HepG2 (cell line): ENCODE results near the gene METTL26. TPM values are rescaled to one million over a fixed set of nuclear protein-coding genes. Genes with fewer than 3 reads are reported as not detected.
A peak's percentile ranks its signal among the peaks of the same experiment; 100 is the strongest.

ENCODE experiments used
- ISL2 ChIP-seq: sonication (generic); formaldehyde crosslinking; IDR thresholded peaks from 2 replicates; pipeline ENCODE4 v1.5.0; 2020; ENCODE audit warnings: missing genetic modification reagents
- KLF12 ChIP-seq: sonication (generic); formaldehyde crosslinking; IDR thresholded peaks from 2 replicates; pipeline ENCODE4 v1.4.0; 2020; ENCODE audit warnings: missing genetic modification reagents, borderline replicate concordance
- SNAI1 ChIP-seq: sonication (generic); formaldehyde crosslinking; IDR thresholded peaks from 2 replicates; pipeline ENCODE4 v1.5.0; 2020; ENCODE audit warnings: mild to moderate bottlenecking, missing genetic modification reagents, borderline replicate concordance
- TEF ChIP-seq: sonication (generic); formaldehyde crosslinking; IDR thresholded peaks from 2 replicates; pipeline ENCODE4 v1.5.0; 2020; ENCODE audit warnings: missing genetic modification reagents
- ZHX2 ChIP-seq, 2 experiments: sonication (generic) in 1 of 2; formaldehyde crosslinking in 1 of 2; IDR thresholded peaks; 2 replicates each; pipeline versions ENCODE4 v1.6.1 to v1.9.0; 2014 to 2022; ENCODE audit warnings: antibody characterized with exemption in 1 of 2, borderline replicate concordance in 1 of 2, inconsistent platforms in 1 of 2, low read depth in 1 of 2, missing genetic modification reagents in 1 of 2
- ZNF367 ChIP-seq: sonication (generic); formaldehyde crosslinking; IDR thresholded peaks from 2 replicates; pipeline ENCODE4 v1.4.0; 2020; ENCODE audit warnings: missing genetic modification reagents, borderline replicate concordance
- ZNF558 ChIP-seq: sonication (generic); formaldehyde crosslinking; IDR thresholded peaks from 2 replicates; pipeline ENCODE4 v1.9.0; 2022; ENCODE audit warnings: mild to moderate bottlenecking, missing genetic modification reagents, borderline replicate concordance
- ZNF790 ChIP-seq: sonication (generic); formaldehyde crosslinking; IDR thresholded peaks from 2 replicates; pipeline ENCODE4 v1.8.0; 2022; ENCODE audit warnings: missing genetic modification reagents, mild to moderate bottlenecking, borderline replicate concordance
- ZNF841 ChIP-seq: sonication (generic); formaldehyde crosslinking; IDR thresholded peaks from 2 replicates; pipeline ENCODE4 v1.8.1; 2023; ENCODE audit warnings: missing genetic modification reagents, borderline replicate concordance
- ZSCAN21 ChIP-seq: sonication (generic); formaldehyde crosslinking; IDR thresholded peaks from 2 replicates; pipeline ENCODE4 v1.8.0; 2022; ENCODE audit warnings: mild to moderate bottlenecking, missing genetic modification reagents, moderate library complexity, borderline replicate concordance
- polyA plus RNA-seq, 8 experiments: library from polyadenylated mRNA; depleted of rRNA in 3 of 8; stranded (reverse) in 7 of 8; unstranded in 1 of 8; fragments of >200 nt; fragmentation: Illumina TruSeq in 4 of 8; extraction: Trizol in 4 of 8; gene quantifications; 2 replicates each; pipeline versions ENCODE4 v1.2.1 to v1.2.3, GENCODE V29; 2011 to 2016; ENCODE audit warnings: low read depth in 4 of 8, missing spikeins in 1 of 8, mixed read lengths in 1 of 8; ENCODE audit not compliant: insufficient read depth in 1 of 8
- total RNA-seq, 5 experiments: library from RNA; depleted of rRNA; stranded (reverse); fragments of >200 nt; fragmentation: Illumina TruSeq; extraction: Trizol; gene quantifications; 2 replicates each; pipeline ENCODE4 v1.2.3, GENCODE V29; 2016; ENCODE audit warnings: low read depth in 1 of 5
- TF ChIP-seq, protein P1 (sequence below): sonication (generic); formaldehyde crosslinking; IDR thresholded peaks from 2 replicates; pipeline ENCODE4 v1.4.0; 2020; ENCODE audit warnings: missing genetic modification reagents
- TF ChIP-seq, protein P2 (sequence below): sonication (generic); formaldehyde crosslinking; IDR thresholded peaks from 2 replicates; pipeline ENCODE4 v1.5.0; 2020; ENCODE audit warnings: missing genetic modification reagents
- TF ChIP-seq, protein P3 (sequence below): sonication (generic); formaldehyde crosslinking; IDR thresholded peaks from 2 replicates; pipeline ENCODE4 v1.9.0; 2021; ENCODE audit warnings: missing genetic modification reagents, borderline replicate concordance
- TF ChIP-seq, protein P4 (sequence below): sonication (generic); formaldehyde crosslinking; IDR thresholded peaks from 2 replicates; pipeline ENCODE4 v1.8.0; 2023; ENCODE audit warnings: mild to moderate bottlenecking, missing genetic modification reagents

METTL26 gene
- total and polyA plus RNA-seq, 2 of the 13 experiments (the other 11 are each of a cell fraction or from before 2014, with no cell fraction given): 65.5 to 70.1 TPM

GRCh38 chr16:590188-590814 is 45.8 kb downstream of the METTL26 start (continued):
- TF ChIP-seq ZNF790 (CRISPR knock-in tag) (peak; percentile 49; the same call in 1 of the 2 replicates), ZNF367 (no peak), ZHX2 (IDR thresholded peaks at IDR 0.05; ENCODE audit: low read depth) (no peak), ZHX2 (CRISPR knock-in tag; IDR thresholded peaks at IDR 0.05; ENCODE audit: borderline replicate concordance) (no peak), ZSCAN21 (CRISPR knock-in tag) (peak; percentile 63; the same call in 1 of the 2 replicates), ZNF558 (CRISPR knock-in tag) (peak; percentile 49; the same call in 1 of the 2 replicates), ZNF841 (CRISPR knock-in tag) (no peak), KLF12 (peak; percentile 31; the same call in 1 of the 2 replicates), SNAI1 (CRISPR knock-in tag) (no peak), ISL2 (CRISPR knock-in tag) (no peak), TEF (CRISPR knock-in tag) (no peak)
- TF ChIP-seq, protein P1, sequence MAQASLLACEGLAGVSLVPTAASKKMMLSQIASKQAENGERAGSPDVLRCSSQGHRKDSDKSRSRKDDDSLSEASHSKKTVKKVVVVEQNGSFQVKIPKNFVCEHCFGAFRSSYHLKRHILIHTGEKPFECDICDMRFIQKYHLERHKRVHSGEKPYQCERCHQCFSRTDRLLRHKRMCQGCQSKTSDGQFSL: no peak
- TF ChIP-seq, protein P2, sequence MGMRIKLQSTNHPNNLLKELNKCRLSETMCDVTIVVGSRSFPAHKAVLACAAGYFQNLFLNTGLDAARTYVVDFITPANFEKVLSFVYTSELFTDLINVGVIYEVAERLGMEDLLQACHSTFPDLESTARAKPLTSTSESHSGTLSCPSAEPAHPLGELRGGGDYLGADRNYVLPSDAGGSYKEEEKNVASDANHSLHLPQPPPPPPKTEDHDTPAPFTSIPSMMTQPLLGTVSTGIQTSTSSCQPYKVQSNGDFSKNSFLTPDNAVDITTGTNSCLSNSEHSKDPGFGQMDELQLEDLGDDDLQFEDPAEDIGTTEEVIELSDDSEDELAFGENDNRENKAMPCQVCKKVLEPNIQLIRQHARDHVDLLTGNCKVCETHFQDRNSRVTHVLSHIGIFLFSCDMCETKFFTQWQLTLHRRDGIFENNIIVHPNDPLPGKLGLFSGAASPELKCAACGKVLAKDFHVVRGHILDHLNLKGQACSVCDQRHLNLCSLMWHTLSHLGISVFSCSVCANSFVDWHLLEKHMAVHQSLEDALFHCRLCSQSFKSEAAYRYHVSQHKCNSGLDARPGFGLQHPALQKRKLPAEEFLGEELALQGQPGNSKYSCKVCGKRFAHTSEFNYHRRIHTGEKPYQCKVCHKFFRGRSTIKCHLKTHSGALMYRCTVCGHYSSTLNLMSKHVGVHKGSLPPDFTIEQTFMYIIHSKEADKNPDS (CRISPR knock-in tag): no peak
- TF ChIP-seq, protein P3, sequence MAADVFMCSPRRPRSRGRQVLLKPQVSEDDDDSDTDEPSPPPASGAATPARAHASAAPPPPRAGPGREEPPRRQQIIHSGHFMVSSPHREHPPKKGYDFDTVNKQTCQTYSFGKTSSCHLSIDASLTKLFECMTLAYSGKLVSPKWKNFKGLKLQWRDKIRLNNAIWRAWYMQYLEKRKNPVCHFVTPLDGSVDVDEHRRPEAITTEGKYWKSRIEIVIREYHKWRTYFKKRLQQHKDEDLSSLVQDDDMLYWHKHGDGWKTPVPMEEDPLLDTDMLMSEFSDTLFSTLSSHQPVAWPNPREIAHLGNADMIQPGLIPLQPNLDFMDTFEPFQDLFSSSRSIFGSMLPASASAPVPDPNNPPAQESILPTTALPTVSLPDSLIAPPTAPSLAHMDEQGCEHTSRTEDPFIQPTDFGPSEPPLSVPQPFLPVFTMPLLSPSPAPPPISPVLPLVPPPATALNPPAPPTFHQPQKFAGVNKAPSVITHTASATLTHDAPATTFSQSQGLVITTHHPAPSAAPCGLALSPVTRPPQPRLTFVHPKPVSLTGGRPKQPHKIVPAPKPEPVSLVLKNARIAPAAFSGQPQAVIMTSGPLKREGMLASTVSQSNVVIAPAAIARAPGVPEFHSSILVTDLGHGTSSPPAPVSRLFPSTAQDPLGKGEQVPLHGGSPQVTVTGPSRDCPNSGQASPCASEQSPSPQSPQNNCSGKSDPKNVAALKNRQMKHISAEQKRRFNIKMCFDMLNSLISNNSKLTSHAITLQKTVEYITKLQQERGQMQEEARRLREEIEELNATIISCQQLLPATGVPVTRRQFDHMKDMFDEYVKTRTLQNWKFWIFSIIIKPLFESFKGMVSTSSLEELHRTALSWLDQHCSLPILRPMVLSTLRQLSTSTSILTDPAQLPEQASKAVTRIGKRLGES: no peak
- TF ChIP-seq, protein P4, sequence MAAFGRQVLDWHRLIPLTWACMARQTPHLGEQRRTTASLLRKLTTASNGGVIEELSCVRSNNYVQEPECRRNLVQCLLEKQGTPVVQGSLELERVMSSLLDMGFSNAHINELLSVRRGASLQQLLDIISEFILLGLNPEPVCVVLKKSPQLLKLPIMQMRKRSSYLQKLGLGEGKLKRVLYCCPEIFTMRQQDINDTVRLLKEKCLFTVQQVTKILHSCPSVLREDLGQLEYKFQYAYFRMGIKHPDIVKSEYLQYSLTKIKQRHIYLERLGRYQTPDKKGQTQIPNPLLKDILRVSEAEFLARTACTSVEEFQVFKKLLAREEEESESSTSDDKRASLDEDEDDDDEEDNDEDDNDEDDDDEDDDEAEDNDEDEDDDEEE (CRISPR knock-in tag): peak; percentile 36; the same call in 1 of the 2 replicates
